SK-N-SH (cell line): ENCODE measurements around the gene NKIRAS1. TPM values are rescaled to one million over a fixed set of nuclear protein-coding genes. Genes with fewer than 3 reads are reported as not detected.

Experiments
- CTCF ChIA-PET: fragments of 300-600, 350-600 bp; formaldehyde crosslinking; extraction: SDS; loops from one replicate; lab custom pipeline; 2021; lab: Yijun Ruan, JAX
- POLR2A ChIA-PET: fragments of 350-600 bp; sonication (Branson Sonifier 250); formaldehyde crosslinking; extraction: SDS; loops from one replicate; lab custom pipeline; 2020; ENCODE audit warnings: antibody characterized with exemption, inconsistent platforms; lab: Yijun Ruan, JAX
- DNase-seq: peaks from one replicate; pipeline ENCODE4 v3.0.0; 2012
- H2AFZ ChIP-seq: fragments of 200-600 bp; sonication (generic); 2 replicates; pipeline ENCODE4 v1.8.1; 2016; ENCODE audit warnings: antibody characterized with exemption, mild to moderate bottlenecking, low read depth
- H3F3A ChIP-seq: fragments of 200-600 bp; sonication (generic); replicated peaks from 2 replicates; pipeline ENCODE3; 2016; ENCODE audit warnings: antibody characterized with exemption, mild to moderate bottlenecking; ENCODE audit not compliant: insufficient read depth
- H3K27ac ChIP-seq, 2 experiments: fragments of 200-500 bp in 1 of 2; fragments of 200-600 bp in 1 of 2; sonication (Bioruptor generic) in 1 of 2; sonication (generic), shearing (Covaris generic) in 1 of 2; 2 replicates each; pipeline versions ENCODE4 v1.5.1 to v1.6.1; 2014 to 2016; ENCODE audit warnings: low read depth in 2 of 2, inconsistent platforms in 1 of 2, low read length in 1 of 2, mild to moderate bottlenecking in 1 of 2, mixed read lengths in 1 of 2
- H3K27me3 ChIP-seq: fragments of 200-600 bp; sonication (generic), shearing (Covaris generic); 2 replicates; pipeline ENCODE4 v1.6.1; 2016; ENCODE audit warnings: mixed run types; ENCODE audit not compliant: insufficient read depth
- H3K36me3 ChIP-seq, 2 experiments: fragments of 200-500 bp in 1 of 2; fragments of 200-600 bp in 1 of 2; sonication (Bioruptor generic) in 1 of 2; sonication (generic) in 1 of 2; replicated peaks in 1 of 2; 2 replicates each; pipeline versions ENCODE3 to v1.5.1; 2014 to 2016; ENCODE audit warnings: low read length in 1 of 2, mild to moderate bottlenecking in 1 of 2; ENCODE audit not compliant: insufficient read depth in 2 of 2, control insufficient read depth in 1 of 2
- H3K4me1 ChIP-seq, 2 experiments: fragments of 200-500 bp in 1 of 2; fragments of 200-600 bp in 1 of 2; sonication (Bioruptor generic) in 1 of 2; sonication (generic), shearing (Covaris generic) in 1 of 2; 2 replicates each; pipeline versions ENCODE4 v1.5.1 to v1.6.1; 2014 to 2016; ENCODE audit warnings: low read depth in 1 of 2, low read length in 1 of 2, mixed run types in 1 of 2; ENCODE audit not compliant: insufficient read depth in 2 of 2, control insufficient read depth in 1 of 2
- H3K4me2 ChIP-seq: fragments of 200-600 bp; sonication (generic), shearing (Covaris generic); 2 replicates; pipeline ENCODE4 v1.6.1; 2017; ENCODE audit warnings: mixed run types
- H3K4me3 ChIP-seq, 2 experiments: fragments of 200-500 bp in 1 of 2; fragments of 200-600 bp in 1 of 2; sonication (Bioruptor generic) in 1 of 2; sonication (generic), shearing (Covaris generic) in 1 of 2; 2 replicates each; pipeline versions ENCODE4 v1.5.1 to v1.8.1; 2014 to 2016; ENCODE audit warnings: low read depth in 2 of 2, inconsistent platforms in 1 of 2, low read length in 1 of 2, mild to moderate bottlenecking in 1 of 2, mixed read lengths in 1 of 2, moderate library complexity in 1 of 2
- H3K79me2 ChIP-seq: fragments of 200-600 bp; sonication (generic); 2 replicates; pipeline ENCODE4 v1.8.1; 2017; ENCODE audit warnings: mild to moderate bottlenecking; ENCODE audit not compliant: insufficient read depth
- H3K9ac ChIP-seq: fragments of 200-600 bp; sonication (generic); 2 replicates; pipeline ENCODE4 v1.6.1; 2017; ENCODE audit warnings: mixed run types
- H3K9me2 ChIP-seq: fragments of 200-600 bp; sonication (generic); 2 replicates; pipeline ENCODE4 v1.6.1; 2017; ENCODE audit warnings: mixed run types
- H3K9me3 ChIP-seq: fragments of 200-600 bp; sonication (generic); 2 replicates; pipeline ENCODE4 v1.6.1; 2017; ENCODE audit warnings: mixed run types, mild to moderate bottlenecking, moderate library complexity
- H4K20me1 ChIP-seq: fragments of 200-600 bp; sonication (generic); 2 replicates; pipeline ENCODE4 v1.6.1; 2017; ENCODE audit warnings: mild to moderate bottlenecking, mixed run types; ENCODE audit not compliant: insufficient read depth
- CHD2 ChIP-seq: fragments of 150-350 bp; IDR thresholded peaks from 2 replicates; pipeline ENCODE4 v1.6.1; 2018; ENCODE audit warnings: low read length; ENCODE audit not compliant: partially characterized antibody
- CTCF ChIP-seq: fragments of 200-600 bp; sonication (generic); IDR thresholded peaks from 2 replicates; pipeline ENCODE4 v1.6.1; 2017; ENCODE audit warnings: antibody characterized with exemption, mild to moderate bottlenecking, moderate library complexity
- ELF1 ChIP-seq: IDR thresholded peaks from 2 replicates; pipeline ENCODE4 v1.4.0; 2012
- EP300 ChIP-seq, 2 experiments: IDR thresholded peaks; 2 replicates each; pipeline versions ENCODE4 v1.4.0 to v1.6.1; 2012; ENCODE audit warnings: borderline replicate concordance in 1 of 2, low read depth in 1 of 2, low read length in 1 of 2
- FOSL2 ChIP-seq: IDR thresholded peaks from 2 replicates; pipeline ENCODE4 v1.4.0; 2012; ENCODE audit warnings: low read depth, mild to moderate bottlenecking, moderate library complexity, borderline replicate concordance
- FOXJ3 ChIP-seq: sonication (generic); formaldehyde crosslinking; IDR thresholded peaks from 2 replicates; pipeline ENCODE4 v1.5.1; 2020; ENCODE audit warnings: mild to moderate bottlenecking, missing genetic modification reagents
- FOXM1 ChIP-seq: IDR thresholded peaks from 2 replicates; pipeline ENCODE4 v1.4.0; 2012; ENCODE audit warnings: low read depth, mild to moderate bottlenecking
- MEF2A ChIP-seq: IDR thresholded peaks from 2 replicates; pipeline ENCODE4 v1.4.0; 2012; ENCODE audit warnings: low read depth, borderline replicate concordance
- MXI1 ChIP-seq: IDR thresholded peaks from 2 replicates; pipeline ENCODE4 v1.6.1; 2012; ENCODE audit warnings: mild to moderate bottlenecking, low read depth, low read length, improper control_type of control experiment
- POLR2AphosphoS5 ChIP-seq: IDR thresholded peaks from 2 replicates; pipeline ENCODE4 v1.6.1; 2012; ENCODE audit warnings: low read depth, low read length
- RAD21 ChIP-seq: IDR thresholded peaks from 2 replicates; pipeline ENCODE4 v1.6.1; 2012; ENCODE audit warnings: mild to moderate bottlenecking, low read length
- RCOR1 ChIP-seq: fragments of 150-350 bp; IDR thresholded peaks from 2 replicates; pipeline ENCODE4 v1.6.1; 2017; ENCODE audit warnings: antibody characterized with exemption, low read length
- SIN3A ChIP-seq: IDR thresholded peaks from 2 replicates; pipeline ENCODE4 v1.6.1; 2012; ENCODE audit warnings: low read depth, mild to moderate bottlenecking, low read length, moderate library complexity, borderline replicate concordance
- TAF1 ChIP-seq: IDR thresholded peaks from 2 replicates; pipeline ENCODE4 v1.6.1; 2012; ENCODE audit warnings: low read depth, mild to moderate bottlenecking, low read length, moderate library complexity, borderline replicate concordance
- TCF12 ChIP-seq: IDR thresholded peaks from 2 replicates; pipeline ENCODE4 v1.4.0; 2012
- USF2 ChIP-seq: fragments of 150-350 bp; IDR thresholded peaks from 2 replicates; pipeline ENCODE4 v1.6.1; 2017; ENCODE audit warnings: antibody characterized with exemption, low read length, low read depth, borderline replicate concordance
- YY1 ChIP-seq: IDR thresholded peaks from 2 replicates; pipeline ENCODE4 v1.4.0; 2012; ENCODE audit warnings: low read depth, mild to moderate bottlenecking
- WGBS: methylation state at CpG from one replicate; pipeline ENCODE4 v1.1.6; 2017; ENCODE audit warnings: low lambda C conversion rate; 5-methylcytosine and 5-hydroxymethylcytosine counted together
- polyA plus RNA-seq, 3 experiments: library from polyadenylated mRNA; depleted of rRNA; stranded (reverse); fragments of >200 nt; gene quantifications; 2 replicates each; pipeline ENCODE4 v1.2.3, GENCODE V29; 2012

The NKIRAS1 gene
- polyA plus RNA-seq, 1 of the 3 experiments (the other 2 are of a cell fraction), result 8.1 TPM

GRCh38 chr3:23874359-23875112 lies 42.3 kb downstream of the NKIRAS1 start:
- no peaks in the 10 kb centered on the region for H3K9me2 ChIP-seq
- ChIA-PET CTCF (interaction anchor here (0.6 to 2.5 kb wide), 6 partner anchors 14 to 847 kb away, joined by 3 to 6 read pairs (median 5); no protein-coding TSS in a partner anchor), POLR2A (no interaction called here)
- no peak overlapping the region for H3K4me3 ChIP-seq
- TF ChIP-seq FOSL2 (no peak), MEF2A (no peak), RCOR1 (no peak)
- H3K4me2 ChIP-seq, result no peak overlapping the region
- H2AFZ ChIP-seq, result no peak overlapping the region
- H3K27me3 ChIP-seq, result no peaks in the 10 kb centered on the region
- H4K20me1 ChIP-seq, result peaks cover 54% of the 10 kb centered on the region
- H3K79me2 ChIP-seq, result peaks cover 34% of the 10 kb centered on the region
- H3F3A ChIP-seq, result no peaks in the 10 kb centered on the region
- WGBS, result 77% methylated on average over 6 of the region's 6 CpGs
- no peak for DNase-seq
- no peak overlapping the region for H3K9ac ChIP-seq
- H3K27ac ChIP-seq, result no peak overlapping the region
- H3K4me1 ChIP-seq, result peaks cover 8 to 21% of the 10 kb centered on the region in 2 experiments
- no peaks in the 10 kb centered on the region for H3K9me3 ChIP-seq
- no peaks in the 10 kb centered on the region for H3K36me3 ChIP-seq

GRCh38 chr3:23873941-23874340 lies 42.8 kb downstream of the NKIRAS1 start:
- peaks cover 50% of the 10 kb centered on the region for H4K20me1 ChIP-seq
- no peaks in the 10 kb centered on the region for H3K36me3 ChIP-seq
- no peaks in the 10 kb centered on the region for H3K9me3 ChIP-seq
- H3K27me3 ChIP-seq, result no peaks in the 10 kb centered on the region
- CTCF ChIA-PET, result interaction anchor here (0.6 to 2.5 kb wide), 3 partner anchors 14 to 604 kb away, joined by 3 to 5 read pairs (median 5); no protein-coding TSS in a partner anchor
- no peak for DNase-seq
- peaks cover 8 to 21% of the 10 kb centered on the region in 2 experiments for H3K4me1 ChIP-seq
- no peak overlapping the region for H3K4me3 ChIP-seq
- H3K4me2 ChIP-seq, result no peak overlapping the region
- H2AFZ ChIP-seq, result no peak overlapping the region
- TF ChIP-seq FOXM1 (no peak), EP300 (IDR thresholded peaks at IDR 0.05; ENCODE audit: borderline replicate concordance in 1 of 2, low read depth in 1 of 2, low read length in 1 of 2) (no peak), TAF1 (no peak), USF2 (no peak)
- WGBS, result 86% methylated on average over 2 of the region's 2 CpGs
- no peak overlapping the region for H3K9ac ChIP-seq
- H3K9me2 ChIP-seq, result no peaks in the 10 kb centered on the region
- POLR2A ChIA-PET, result no interaction called here
- peaks cover 34% of the 10 kb centered on the region for H3K79me2 ChIP-seq
- H3K27ac ChIP-seq, result no peak overlapping the region
- no peaks in the 10 kb centered on the region for H3F3A ChIP-seq

GRCh38 chr3:23872330-23872729 lies 44.5 kb downstream of the NKIRAS1 start:
- H3K27me3 ChIP-seq, result no peaks in the 10 kb centered on the region
- H3K9ac ChIP-seq, result no peak overlapping the region
- H3K4me3 ChIP-seq, result no peak overlapping the region
- peaks cover 6 to 15% of the 10 kb centered on the region in 2 experiments for H3K4me1 ChIP-seq
- peaks cover 31% of the 10 kb centered on the region for H3K79me2 ChIP-seq
- H3K9me2 ChIP-seq, result no peaks in the 10 kb centered on the region
- no peak overlapping the region for H2AFZ ChIP-seq
- H4K20me1 ChIP-seq, result peaks cover 42% of the 10 kb centered on the region
- H3F3A ChIP-seq, result no peaks in the 10 kb centered on the region
- no peak overlapping the region for H3K27ac ChIP-seq
- ChIA-PET POLR2A (no interaction called here), CTCF (no interaction called here)
- 100% methylated on average over 3 of the region's 3 CpGs for WGBS
- H3K9me3 ChIP-seq, result no peaks in the 10 kb centered on the region
- DNase-seq, result no peak
- no peaks in the 10 kb centered on the region for H3K36me3 ChIP-seq
- H3K4me2 ChIP-seq, result no peak overlapping the region
- no peak for TF ChIP-seq ELF1
- no peak for TF ChIP-seq TAF1
- TF ChIP-seq POLR2AphosphoS5, result no peak
- TF ChIP-seq TCF12, result no peak
- no peak for TF ChIP-seq FOXJ3 (CRISPR knock-in tag)
- TF ChIP-seq RAD21, result no peak
- TF ChIP-seq CHD2, result no peak
- no peak for TF ChIP-seq SIN3A
- no peak for TF ChIP-seq RCOR1
- no peak for TF ChIP-seq YY1
- no peak for TF ChIP-seq CTCF
- no peak for TF ChIP-seq MXI1
